ENCODE data around the gene TBP.
"Not testable (repeated sequence)": the region's sequence is repeated elsewhere in the genome, so short reads cannot be mapped to it uniquely, and the experiment has no call there.

Gene TBP

GRCh38 chr6:170516783-170517616 is 37.2 kb upstream of the TBP start:
- no peaks in the 10 kb centered on the region for H3K4me1 ChIP-seq (ENCODE audit: control insufficient read depth, insufficient read depth, low read length)
- H3K27ac ChIP-seq (ENCODE audit: low read depth, low read length): no peak overlapping the region
- no peaks in the 10 kb centered on the region for H3K36me3 ChIP-seq (ENCODE audit: control insufficient read depth, insufficient read depth, low read length)
- H3K9ac ChIP-seq (ENCODE audit: low read length): no peak overlapping the region
- H3K4me3 ChIP-seq (ENCODE audit: low read depth, low read length): no peak overlapping the region
- no peaks in the 10 kb centered on the region; the same call in 1 of the 2 replicates for H3K9me3 ChIP-seq (ENCODE audit: control insufficient read depth, insufficient read depth, low read depth, low read length)
- H3K27me3 ChIP-seq (ENCODE audit: control insufficient read depth, insufficient read depth, low read length): no peaks in the 10 kb centered on the region

- Histone ChIP-seq H3K4me1 (ENCODE audit: control insufficient read depth, insufficient read depth, low read length) (no peaks in the 10 kb centered on the region), H3K4me3 (ENCODE audit: low read depth, low read length) (no peak overlapping the region), H3K9me3 (ENCODE audit: control insufficient read depth, insufficient read depth, low read depth, low read length) (no peaks in the 10 kb centered on the region), H3K27me3 (ENCODE audit: control insufficient read depth, insufficient read depth, low read length) (no peaks in the 10 kb centered on the region), H3K27ac (ENCODE audit: low read depth, low read length) (no peak overlapping the region), H3K9ac (ENCODE audit: low read length) (no peak overlapping the region), H3K36me3 (ENCODE audit: control insufficient read depth, insufficient read depth, low read length) (no peaks in the 10 kb centered on the region)
Observed at GRCh38 chr6:170522565-170523183, 31.5 kb upstream of the TBP start.

DNA sequence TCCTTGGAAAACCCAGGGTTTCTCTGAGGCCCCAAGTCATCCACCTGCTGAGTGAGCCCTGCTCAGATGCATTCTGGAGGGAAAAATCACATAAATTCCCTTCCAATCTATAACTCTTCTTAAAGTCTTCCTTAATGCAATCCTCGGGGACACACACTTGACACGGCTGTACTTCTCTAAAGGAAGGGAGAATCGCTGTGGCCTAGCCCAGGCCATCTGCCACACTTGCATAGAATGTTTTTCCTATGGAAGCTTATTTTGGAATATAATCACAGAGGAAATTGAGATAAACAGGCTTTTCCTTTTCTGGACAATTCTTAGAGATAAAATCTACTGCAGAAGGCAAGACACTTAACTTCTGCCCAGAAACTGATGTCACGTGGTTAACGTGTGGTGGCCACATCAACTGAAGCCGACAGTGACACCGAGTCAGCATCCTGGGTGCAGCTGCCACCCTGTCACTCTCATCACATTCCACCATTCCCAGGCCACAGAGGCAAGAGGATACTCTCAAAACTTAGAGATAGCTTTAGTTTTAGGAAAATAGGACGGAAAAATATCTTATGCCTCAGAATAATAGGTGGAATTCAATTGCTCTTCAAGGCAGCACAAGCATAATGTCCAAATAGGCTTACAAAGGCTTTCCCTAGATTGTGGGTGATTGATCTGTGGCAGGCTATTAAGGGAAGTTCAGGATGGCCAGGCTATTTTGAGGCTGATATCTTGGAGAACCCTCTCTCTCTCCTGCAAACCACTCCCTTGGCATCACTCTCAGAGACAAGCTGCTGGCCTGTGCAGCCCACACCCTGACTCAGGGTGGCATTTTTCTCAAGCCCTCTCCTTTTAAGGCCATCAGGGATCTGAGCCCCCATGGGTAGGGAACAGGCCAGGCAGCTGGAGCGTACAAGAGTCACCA is 30.7 kb upstream of the TBP start:
- Histone ChIP-seq H3K27ac (ENCODE audit: low read depth, low read length) (no peak overlapping the region), H3K4me3 (ENCODE audit: low read depth, low read length) (no peak overlapping the region), H3K9me3 (ENCODE audit: control insufficient read depth, insufficient read depth, low read depth, low read length) (no peaks in the 10 kb centered on the region), H3K36me3 (ENCODE audit: control insufficient read depth, insufficient read depth, low read length) (no peaks in the 10 kb centered on the region), H3K9ac (ENCODE audit: low read length) (no peak overlapping the region), H3K4me1 (ENCODE audit: control insufficient read depth, insufficient read depth, low read length) (no peaks in the 10 kb centered on the region), H3K27me3 (ENCODE audit: control insufficient read depth, insufficient read depth, low read length) (no peaks in the 10 kb centered on the region)

DNA sequence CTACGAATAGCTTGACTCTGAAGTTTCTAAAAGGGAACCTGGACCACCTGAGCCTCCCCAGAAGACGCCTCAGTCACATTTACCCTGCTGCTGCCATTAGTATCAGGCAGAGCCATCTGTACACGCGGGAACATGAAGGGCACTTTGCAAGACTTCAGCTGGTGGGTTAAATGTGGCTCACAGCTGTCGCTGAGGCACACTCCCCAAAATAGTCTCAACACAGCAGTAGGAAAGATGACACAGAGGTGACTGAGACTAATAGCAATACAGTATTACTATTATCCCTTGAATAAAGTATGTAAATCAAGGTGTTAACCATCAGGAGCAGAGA is 30.0 kb upstream of the TBP start:
- H3K4me1 ChIP-seq (ENCODE audit: control insufficient read depth, insufficient read depth, low read length): no peaks in the 10 kb centered on the region
- no peaks in the 10 kb centered on the region for H3K9me3 ChIP-seq (ENCODE audit: control insufficient read depth, insufficient read depth, low read depth, low read length)
- no peak overlapping the region for H3K4me3 ChIP-seq (ENCODE audit: low read depth, low read length)
- no peak overlapping the region for H3K27ac ChIP-seq (ENCODE audit: low read depth, low read length)
- H3K9ac ChIP-seq (ENCODE audit: low read length): no peak overlapping the region
- no peaks in the 10 kb centered on the region for H3K27me3 ChIP-seq (ENCODE audit: control insufficient read depth, insufficient read depth, low read length)
- H3K36me3 ChIP-seq (ENCODE audit: control insufficient read depth, insufficient read depth, low read length): no peaks in the 10 kb centered on the region

DNA sequence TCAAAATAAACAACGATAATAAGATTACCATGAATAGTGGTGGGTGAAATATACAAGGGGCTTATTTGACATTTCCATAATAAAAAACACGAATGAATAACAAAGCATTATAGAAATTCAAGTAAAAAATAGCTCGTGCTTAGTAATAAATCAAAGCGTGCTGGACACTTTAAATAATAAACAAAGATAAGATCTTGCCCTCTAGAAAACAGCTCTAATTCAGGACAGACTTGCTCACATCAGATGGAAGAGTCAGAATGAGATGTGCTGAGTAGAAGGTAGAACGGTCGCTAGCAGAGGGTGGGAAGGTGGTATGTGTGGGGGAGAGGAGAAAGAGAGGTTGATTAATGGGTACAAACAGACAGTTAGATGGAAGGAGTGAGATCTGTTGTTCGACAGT is 28.4 kb upstream of the TBP start:
- H3K4me1 ChIP-seq (ENCODE audit: control insufficient read depth, insufficient read depth, low read length): no peaks in the 10 kb centered on the region
- H3K27ac ChIP-seq (ENCODE audit: low read depth, low read length): no peak overlapping the region
- no peaks in the 10 kb centered on the region for H3K9me3 ChIP-seq (ENCODE audit: control insufficient read depth, insufficient read depth, low read depth, low read length)
- H3K36me3 ChIP-seq (ENCODE audit: control insufficient read depth, insufficient read depth, low read length): no peaks in the 10 kb centered on the region
- no peaks in the 10 kb centered on the region for H3K27me3 ChIP-seq (ENCODE audit: control insufficient read depth, insufficient read depth, low read length)
- H3K9ac ChIP-seq (ENCODE audit: low read length): no peak overlapping the region
- H3K4me3 ChIP-seq (ENCODE audit: low read depth, low read length): no peak overlapping the region

DNA sequence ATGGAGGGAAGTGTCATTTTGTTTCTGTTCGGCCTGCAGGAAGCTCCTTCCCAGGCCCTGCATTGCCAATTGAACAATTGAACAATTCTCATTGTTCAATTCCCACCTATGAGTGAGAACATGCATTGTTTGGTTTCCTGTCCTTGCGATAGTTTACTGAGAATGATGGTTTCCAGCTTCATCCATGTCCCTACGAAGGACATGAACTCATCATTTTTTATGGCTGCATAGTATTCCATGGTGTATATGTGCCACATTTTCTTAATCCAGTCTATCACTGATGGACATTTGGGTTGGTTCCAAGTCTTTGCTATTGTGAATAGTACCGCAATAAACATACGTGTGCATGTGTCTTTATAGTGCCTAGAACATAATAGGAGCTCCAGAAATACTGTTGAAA is 26.2 kb upstream of the TBP start:
- not testable (repeated sequence) for H3K9ac ChIP-seq (ENCODE audit: low read length); H3K27me3 ChIP-seq (ENCODE audit: control insufficient read depth, insufficient read depth, low read length)

DNA sequence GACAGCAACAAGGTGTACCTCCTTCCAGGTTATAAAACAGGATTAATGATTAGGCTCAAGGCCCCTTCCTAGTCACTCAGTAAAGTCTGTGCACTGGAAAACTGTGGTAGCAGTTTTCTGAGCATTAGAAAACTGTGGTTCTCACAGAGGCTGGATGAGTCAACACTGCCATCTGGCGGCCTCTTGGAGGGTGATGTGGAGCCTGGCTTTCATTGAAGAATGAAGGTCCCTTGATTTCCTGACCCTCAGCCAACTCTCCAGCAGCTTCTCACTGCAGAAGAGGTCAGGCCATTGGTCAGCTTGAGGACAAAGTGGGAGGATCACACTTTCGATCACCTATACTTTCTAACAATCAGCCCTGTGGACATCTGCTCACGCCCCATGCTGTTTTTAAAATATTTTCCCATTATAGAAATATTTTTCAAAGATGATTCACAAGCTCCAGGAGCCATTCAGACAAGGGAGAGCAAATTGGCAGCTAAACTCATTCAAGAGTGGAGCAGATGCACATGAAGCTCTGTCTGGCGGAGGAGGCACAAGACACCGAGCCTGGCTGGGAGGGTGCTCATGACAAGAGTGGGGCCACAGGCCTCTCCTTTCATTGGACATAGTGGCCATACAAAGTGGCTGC is 24.2 kb upstream of the TBP start:
- Histone ChIP-seq H3K9me3 (ENCODE audit: control insufficient read depth, insufficient read depth, low read depth, low read length) (no peaks in the 10 kb centered on the region), H3K27ac (ENCODE audit: low read depth, low read length) (no peak overlapping the region), H3K36me3 (ENCODE audit: control insufficient read depth, insufficient read depth, low read length) (peaks cover 22% of the 10 kb centered on the region), H3K27me3 (ENCODE audit: control insufficient read depth, insufficient read depth, low read length) (no peaks in the 10 kb centered on the region), H3K9ac (ENCODE audit: low read length) (no peak overlapping the region), H3K4me3 (ENCODE audit: low read depth, low read length) (no peak overlapping the region), H3K4me1 (ENCODE audit: control insufficient read depth, insufficient read depth, low read length) (no peaks in the 10 kb centered on the region)

More for the DNA sequence above, 26.2 kb upstream of the TBP start:
- H3K4me1 ChIP-seq (ENCODE audit: control insufficient read depth, insufficient read depth, low read length); H3K27ac ChIP-seq (ENCODE audit: low read depth, low read length); H3K36me3 ChIP-seq (ENCODE audit: control insufficient read depth, insufficient read depth, low read length); H3K9me3 ChIP-seq (ENCODE audit: control insufficient read depth, insufficient read depth, low read depth, low read length); H3K4me3 ChIP-seq (ENCODE audit: low read depth, low read length): not testable (repeated sequence)

GRCh38 chr6:170532867-170533488 is 21.2 kb upstream of the TBP start:
- Histone ChIP-seq H3K9ac (ENCODE audit: low read length) (no peak overlapping the region), H3K4me3 (ENCODE audit: low read depth, low read length) (no peak overlapping the region), H3K9me3 (ENCODE audit: control insufficient read depth, insufficient read depth, low read depth, low read length) (no peaks in the 10 kb centered on the region), H3K27me3 (ENCODE audit: control insufficient read depth, insufficient read depth, low read length) (no peaks in the 10 kb centered on the region), H3K36me3 (ENCODE audit: control insufficient read depth, insufficient read depth, low read length) (peaks cover 52% of the 10 kb centered on the region), H3K4me1 (ENCODE audit: control insufficient read depth, insufficient read depth, low read length) (no peaks in the 10 kb centered on the region), H3K27ac (ENCODE audit: low read depth, low read length) (no peak overlapping the region)

DNA sequence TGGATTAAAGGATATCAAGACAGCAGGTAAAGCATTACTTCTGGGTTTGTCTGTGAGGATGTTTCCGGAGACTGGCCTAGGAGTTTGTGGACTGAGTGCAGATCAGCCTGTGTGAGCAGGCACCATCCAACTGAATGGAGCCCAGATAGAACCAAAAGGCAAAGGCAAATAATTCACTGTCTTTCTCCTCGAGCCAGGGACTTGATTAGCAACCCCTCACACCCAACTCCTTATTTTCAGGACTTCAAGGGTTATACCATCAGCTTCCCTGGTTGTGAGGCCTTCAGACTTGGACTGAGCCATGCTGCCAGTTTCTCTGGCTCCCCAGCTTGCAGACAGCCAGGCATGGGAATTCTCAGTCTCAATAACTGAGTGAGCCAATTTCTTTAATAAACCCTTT is 20.4 kb upstream of the TBP start:
- H3K36me3 ChIP-seq (ENCODE audit: control insufficient read depth, insufficient read depth, low read length): peaks cover 61% of the 10 kb centered on the region
- no peak overlapping the region for H3K27ac ChIP-seq (ENCODE audit: low read depth, low read length)
- no peak overlapping the region for H3K4me3 ChIP-seq (ENCODE audit: low read depth, low read length)
- H3K9ac ChIP-seq (ENCODE audit: low read length): no peak overlapping the region
- no peaks in the 10 kb centered on the region for H3K4me1 ChIP-seq (ENCODE audit: control insufficient read depth, insufficient read depth, low read length)
- H3K9me3 ChIP-seq (ENCODE audit: control insufficient read depth, insufficient read depth, low read depth, low read length): no peaks in the 10 kb centered on the region
- H3K27me3 ChIP-seq (ENCODE audit: control insufficient read depth, insufficient read depth, low read length): no peaks in the 10 kb centered on the region

- Histone ChIP-seq H3K4me1 (ENCODE audit: control insufficient read depth, insufficient read depth, low read length) (no peaks in the 10 kb centered on the region), H3K27me3 (ENCODE audit: control insufficient read depth, insufficient read depth, low read length) (no peaks in the 10 kb centered on the region), H3K27ac (ENCODE audit: low read depth, low read length) (no peak overlapping the region), H3K36me3 (ENCODE audit: control insufficient read depth, insufficient read depth, low read length) (peaks cover 73% of the 10 kb centered on the region), H3K9me3 (ENCODE audit: control insufficient read depth, insufficient read depth, low read depth, low read length) (no peaks in the 10 kb centered on the region), H3K4me3 (ENCODE audit: low read depth, low read length) (no peak overlapping the region), H3K9ac (ENCODE audit: low read length) (no peak overlapping the region)
Observed at GRCh38 chr6:170535004-170535403, 19.2 kb upstream of the TBP start.
